Loucy (cell line): ENCODE data around the gene FAM117A.

Source experiments
- CTCF ChIP-seq: fragments of 200-600 bp; sonication (generic); conservative IDR thresholded peaks from 2 replicates; pipeline ENCODE4 v1.5.1; 2014; ENCODE audit warnings: mild to moderate bottlenecking, antibody characterized with exemption, low read length
- EZH2phosphoT487 ChIP-seq: fragments of 200-600 bp; IDR thresholded peaks from 2 replicates; pipeline ENCODE4 v1.6.1; 2018; ENCODE audit warnings: antibody characterized with exemption, mild to moderate bottlenecking, moderate library complexity, borderline replicate concordance

- TF ChIP-seq CTCF, result no peak
- TF ChIP-seq EZH2phosphoT487, result no peak
Measured at GRCh38 chr17:49759203-49759602, 4.7 kb downstream of the FAM117A start.
